ENCODE measurements around the gene STRA6. TPM values are rescaled to one million over a fixed set of nuclear protein-coding genes. Genes with fewer than 3 reads are reported as not detected.
A peak's percentile ranks its signal among the peaks of the same experiment; 100 is the strongest.

The STRA6 gene
- total and polyA plus RNA-seq, 3 donors from 2014 or later, result 4.1 to 14.1 (median 9.3) TPM

DNA sequence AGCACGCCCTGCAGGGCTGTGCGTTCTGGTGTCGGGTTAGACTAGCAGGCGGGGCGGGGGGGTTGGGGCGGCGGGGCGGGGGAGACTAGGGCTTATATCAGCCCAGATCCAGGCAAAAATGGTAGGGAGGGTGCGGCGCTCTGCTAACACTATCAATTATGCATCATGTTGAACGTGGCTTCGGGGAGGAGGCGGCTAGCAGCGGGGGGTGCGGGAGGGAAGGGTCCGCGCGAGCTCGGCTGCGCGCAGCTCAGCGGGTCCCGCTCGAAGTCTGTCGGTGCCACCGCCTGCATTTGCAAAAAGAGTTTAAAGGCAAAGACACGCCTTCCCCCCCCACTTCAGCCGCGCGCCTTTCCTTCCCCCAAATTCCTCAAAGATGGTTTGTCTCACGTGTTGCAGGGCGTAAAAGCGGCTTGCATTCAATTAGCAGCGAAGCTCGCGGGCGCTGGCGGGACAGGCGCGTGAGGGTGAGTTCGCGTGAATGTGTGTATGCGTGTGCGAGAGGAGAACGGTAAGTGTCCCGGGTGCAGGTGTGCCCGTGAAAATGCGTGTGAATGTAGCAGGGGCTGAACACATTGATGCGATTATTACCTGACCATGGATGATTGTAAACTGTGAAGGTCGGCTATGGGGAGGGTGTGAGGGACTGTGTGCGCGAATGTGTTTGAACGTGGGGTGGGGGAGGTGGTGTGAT is 72.3 kb downstream of the STRA6 start, which contains the start of gene ISLR2:
Gene ISLR2, plus strand, starts transcription at position 432 of the 694 bp plus-strand sequence. CDS start 2,169 bp downstream, outside the sequence.
- 1 to 2% methylated on average over 32 to 53 of the region's 53 CpGs for WGBS, 2 donors
- intact Hi-C loops (cut with DNase I; ENCODE audit: low total_unique reads), result loop anchor here (10.0 kb wide), 1 partner anchor 146 kb away; no protein-coding TSS in a partner anchor
- H3K4me3 ChIP-seq, result peak within 1 kb of the TSS in 1 of 2 donors; percentile 18
- no peak within 1 kb of the TSS for H3K27ac ChIP-seq
- H3K4me1 ChIP-seq, result peaks cover 21% of the 10 kb centered on the region
- H3K27me3 ChIP-seq, result no peaks in the 10 kb centered on the region
- H3K36me3 ChIP-seq (ENCODE audit: low read depth, missing control alignments), result no peaks in the 10 kb centered on the region
- TF ChIP-seq CTCF (IDR thresholded peaks at IDR 0.05), result no peak
- TF ChIP-seq POLR2A (IDR thresholded peaks at IDR 0.05), result no peak
- DNase-seq, result no peak
- no peaks in the 10 kb centered on the region for H3K9me3 ChIP-seq

- Histone ChIP-seq H3K27ac (no peak overlapping the region), H3K36me3 (ENCODE audit: low read depth, missing control alignments) (no peaks in the 10 kb centered on the region), H3K9me3 (no peaks in the 10 kb centered on the region), H3K4me1 (peaks cover 21% of the 10 kb centered on the region), H3K4me3 (peak overlapping the region in 1 of 2 donors; percentile 18), H3K27me3 (no peaks in the 10 kb centered on the region)
- 17 to 24% methylated on average over 25 to 40 of the region's 40 CpGs for WGBS, 2 donors
- intact Hi-C loops (cut with DNase I; ENCODE audit: low total_unique reads), result loop anchor here (5.0 to 10.0 kb wide), 2 partner anchors 145 to 183 kb away; no protein-coding TSS in a partner anchor
- no peak for DNase-seq
- TF ChIP-seq POLR2A (IDR thresholded peaks at IDR 0.05) (no peak), CTCF (IDR thresholded peaks at IDR 0.05) (no peak)
Measured at GRCh38 chr15:74129586-74130154, 72.9 kb downstream of the STRA6 start.

Small RNAs within 50 kb of the gene (small RNA-seq; reads per million reads assigned to genes)
- gene RF00017, result 0 reads per million in 2 donors

Other genes starting within 250 kb of the STRA6 start
- gene STOML1, start 210.5 kb downstream of the STRA6 start, total RNA-seq, result 10 to 100 TPM; 18.2 to 20.1 TPM
- gene STOML1, start 210.5 kb downstream of the STRA6 start, polyA plus RNA-seq (ENCODE audit: insufficient read depth, low read depth, low replicate concordance), result 25.6 TPM
- gene PML, start 208.1 kb downstream of the STRA6 start, total RNA-seq, result 10 to 100 TPM; 53.9 to 59.5 TPM
- 20.9 TPM for gene PML, start 208.1 kb downstream of the STRA6 start, polyA plus RNA-seq (ENCODE audit: insufficient read depth, low read depth, low replicate concordance)
- gene GOLGA6A, start 120.2 kb downstream of the STRA6 start, total RNA-seq, result 10 to 100 TPM; 32.4 to 42.4 TPM
- 24.6 TPM for gene GOLGA6A, start 120.2 kb downstream of the STRA6 start, polyA plus RNA-seq (ENCODE audit: insufficient read depth, low read depth, low replicate concordance)
- 10 to 100 TPM; 12.8 to 17.7 TPM for gene ISLR2, start 72.2 kb downstream of the STRA6 start, total RNA-seq
- 26.1 TPM for gene ISLR2, start 72.2 kb downstream of the STRA6 start, polyA plus RNA-seq (ENCODE audit: insufficient read depth, low read depth, low replicate concordance)
- 10 to 100 TPM; 24.0 to 39.5 TPM for gene ISLR, start 29.1 kb downstream of the STRA6 start, total RNA-seq
- gene ISLR, start 29.1 kb downstream of the STRA6 start, polyA plus RNA-seq (ENCODE audit: insufficient read depth, low read depth, low replicate concordance), result 73.7 TPM
- gene CCDC33, start 33.5 kb upstream of the STRA6 start, total RNA-seq, result 10 to 100 TPM; 11.6 to 18.5 TPM
- gene CCDC33, start 33.5 kb upstream of the STRA6 start, polyA plus RNA-seq (ENCODE audit: insufficient read depth, low read depth, low replicate concordance), result 41.3 TPM
- gene CYP11A1, start 164.9 kb upstream of the STRA6 start, total RNA-seq, result 10 to 100 TPM; 74.3 to 76.4 TPM
- gene CYP11A1, start 164.9 kb upstream of the STRA6 start, polyA plus RNA-seq (ENCODE audit: insufficient read depth, low read depth, low replicate concordance), result 76.2 TPM
- 100 to 1,000 TPM; 217 to 220 TPM for gene SEMA7A, start 231.2 kb upstream of the STRA6 start, total RNA-seq
- gene SEMA7A, start 231.2 kb upstream of the STRA6 start, polyA plus RNA-seq (ENCODE audit: insufficient read depth, low read depth, low replicate concordance), result 80.7 TPM